A549 (cell line): ENCODE results near the gene MIOX. TPM values are rescaled to one million over a fixed set of nuclear protein-coding genes. Genes with fewer than 3 reads are reported as not detected.

ENCODE experiments used
- ATAC-seq, 2 experiments: fragments of 200-7000 bp in 1 of 2; fragments of >200 bp in 1 of 2; cut with Nextera tagmentation in 1 of 2; cut with Tn5 transposase in 1 of 2; 3 replicates each; pipeline versions ENCODE4 v1.8.0 to v1.9.1; 2018 to 2020; ENCODE audit warnings: mild to moderate bottlenecking in 1 of 2, moderate library complexity in 1 of 2
- CTCF ChIA-PET: fragments of 300-600 bp; sonication (Branson Sonifier 250); formaldehyde crosslinking; extraction: SDS; loops from one replicate; lab custom pipeline; 2021; ENCODE audit warnings: antibody characterized with exemption, inconsistent platforms; lab: Yijun Ruan, JAX
- POLR2A ChIA-PET: fragments of 350-600 bp; formaldehyde crosslinking; extraction: SDS; loops from one replicate; lab custom pipeline; 2021; ENCODE audit warnings: antibody characterized with exemption, inconsistent platforms; lab: Yijun Ruan, JAX
- DNase-seq, 2 experiments: peaks; one replicate each; pipeline versions ENCODE4 v3.0.0 to v3.0.0-alpha.2; 2011 to 2016; ENCODE audit warnings: low read depth in 1 of 2, low spot score in 1 of 2
- FAIRE-seq: peaks from 2 replicates; lab custom pipeline; 2011; peaks lifted over from hg19 to GRCh38; lab: Jason Lieb, UNC
- H3K27ac ChIP-seq, 2 experiments: fragments of >200 bp; sonication (Bioruptor Twin); formaldehyde crosslinking; 3 replicates each; pipeline ENCODE4 v1.5.1; 2016 to 2017
- H3K4me1 ChIP-seq: fragments of >200 bp; sonication (Bioruptor Twin); formaldehyde crosslinking; 3 replicates; pipeline ENCODE4 v1.6.1; 2016
- H3K4me2 ChIP-seq: fragments of >200 bp; sonication (Bioruptor Twin); formaldehyde crosslinking; 3 replicates; pipeline ENCODE4 v1.6.1; 2016
- H3K4me3 ChIP-seq: fragments of >200 bp; sonication (Bioruptor Twin); formaldehyde crosslinking; 3 replicates; pipeline ENCODE4 v1.5.1; 2016
- H3K9me3 ChIP-seq: fragments of >200 bp; sonication (Bioruptor Twin); formaldehyde crosslinking; 3 replicates; pipeline ENCODE4 v1.6.1; 2016
- BHLHE40 ChIP-seq: IDR thresholded peaks from 2 replicates; pipeline ENCODE4 v1.6.1; 2012; ENCODE audit warnings: low read depth, low read length, inconsistent platforms
- CEBPB ChIP-seq, 2 experiments: fragments of >200 bp in 1 of 2; sonication (Bioruptor Twin) in 1 of 2; formaldehyde crosslinking in 1 of 2; IDR thresholded peaks; 2 replicates each; pipeline ENCODE4 v1.6.1; 2012 to 2016
- CHD2 ChIP-seq: fragments of 150-350 bp; IDR thresholded peaks from 2 replicates; pipeline ENCODE4 v1.6.1; 2014; ENCODE audit warnings: low read length; ENCODE audit not compliant: partially characterized antibody
- E2F6 ChIP-seq: IDR thresholded peaks from 2 replicates; pipeline ENCODE4 v1.6.1; 2012; ENCODE audit warnings: low read depth, borderline replicate concordance
- EHF ChIP-seq: fragments of 250-450 bp; sonication (Bioruptor Pico); IDR thresholded peaks from 2 replicates; pipeline ENCODE4 v1.5.0; 2020; ENCODE audit warnings: mild to moderate bottlenecking
- EHMT2 ChIP-seq: fragments of 200-600 bp; sonication (generic); IDR thresholded peaks from 2 replicates; pipeline ENCODE4 v1.6.1; 2016; ENCODE audit warnings: antibody characterized with exemption, low read depth, mild to moderate bottlenecking, moderate library complexity
- ESRRA ChIP-seq: fragments of 150-350 bp; IDR thresholded peaks from 2 replicates; pipeline ENCODE4 v1.6.1; 2014; ENCODE audit warnings: mild to moderate bottlenecking, low read length, borderline replicate concordance
- FOSL2 ChIP-seq, 2 experiments: fragments of 450-650 bp in 1 of 2; fragments of >200 bp in 1 of 2; sonication (Bioruptor Twin) in 1 of 2; formaldehyde crosslinking; IDR thresholded peaks; 2 replicates each; pipeline versions ENCODE4 v1.5.0 to v1.6.1; 2016 to 2020; ENCODE audit warnings: mild to moderate bottlenecking in 1 of 2, moderate library complexity in 1 of 2
- FOXS1 ChIP-seq: fragments of 250-450 bp; sonication (Bioruptor Pico); IDR thresholded peaks from 2 replicates; pipeline ENCODE4 v1.5.0; 2020; ENCODE audit warnings: mild to moderate bottlenecking, moderate library complexity
- GATA3 ChIP-seq: IDR thresholded peaks from 2 replicates; pipeline ENCODE4 v1.6.1; 2012; ENCODE audit warnings: borderline replicate concordance
- HEYL ChIP-seq: fragments of 250-450 bp; sonication (Bioruptor Pico); IDR thresholded peaks from 2 replicates; pipeline ENCODE4 v1.8.0; 2021; ENCODE audit warnings: mild to moderate bottlenecking, moderate library complexity
- HMGXB4 ChIP-seq: fragments of 250-450 bp; sonication (Bioruptor Pico); IDR thresholded peaks from 2 replicates; pipeline ENCODE4 v1.5.0; 2021; ENCODE audit warnings: mild to moderate bottlenecking, moderate library complexity, borderline replicate concordance
- JUNB ChIP-seq: fragments of >200 bp; sonication (Bioruptor Twin); formaldehyde crosslinking; IDR thresholded peaks from 2 replicates; pipeline ENCODE4 v1.6.1; 2016
- MAFK ChIP-seq: fragments of 450-650 bp; IDR thresholded peaks from 2 replicates; pipeline ENCODE4 v1.6.1; 2014; ENCODE audit not compliant: partially characterized antibody
- MAX ChIP-seq: IDR thresholded peaks from 2 replicates; pipeline ENCODE4 v1.6.1; 2012
- POLR2A ChIP-seq: IDR thresholded peaks from 2 replicates; pipeline ENCODE4 v1.6.1; 2012; ENCODE audit warnings: mild to moderate bottlenecking, low read length
- POLR2AphosphoS2 ChIP-seq: conservative IDR thresholded peaks from 2 replicates; pipeline ENCODE4 v1.6.1; 2012; ENCODE audit warnings: low read length, improper control_type of control experiment, inconsistent platforms
- RAD21 ChIP-seq, 2 experiments: fragments of >200 bp in 1 of 2; sonication (Bioruptor Twin) in 1 of 2; formaldehyde crosslinking in 1 of 2; IDR thresholded peaks in 1 of 2; conservative IDR thresholded peaks in 1 of 2; 2 replicates in 1 of 2; 3 replicates in 1 of 2; pipeline ENCODE4 v1.6.1; 2012 to 2018; ENCODE audit warnings: inconsistent platforms in 1 of 2
- RARB ChIP-seq: fragments of 250-450 bp; sonication (Bioruptor Pico); IDR thresholded peaks from 2 replicates; pipeline ENCODE4 v1.8.0; 2021; ENCODE audit warnings: mild to moderate bottlenecking, moderate library complexity
- REST ChIP-seq: fragments of 200-600 bp; sonication (generic); IDR thresholded peaks from 2 replicates; pipeline ENCODE4 v1.6.1; 2016; ENCODE audit warnings: antibody characterized with exemption, mild to moderate bottlenecking, moderate library complexity
- SMC3 ChIP-seq: fragments of >200 bp; sonication (Bioruptor Twin); formaldehyde crosslinking; IDR thresholded peaks from 3 replicates; pipeline ENCODE4 v1.6.1; 2018; ENCODE audit warnings: inconsistent platforms
- SREBF2 ChIP-seq: fragments of 450-650 bp; IDR thresholded peaks from 2 replicates; pipeline ENCODE4 v1.6.1; 2014; ENCODE audit warnings: mild to moderate bottlenecking, moderate library complexity
- TFCP2L1 ChIP-seq: fragments of 250-450 bp; sonication (Bioruptor Pico); IDR thresholded peaks from 2 replicates; pipeline ENCODE4 v1.5.0; 2021; ENCODE audit warnings: mild to moderate bottlenecking
- USF2 ChIP-seq: fragments of 450-650 bp; IDR thresholded peaks from 2 replicates; pipeline ENCODE4 v1.6.1; 2014; ENCODE audit warnings: antibody characterized with exemption
- WGBS: methylation state at CpG from one replicate; pipeline ENCODE4 v1.1.6; 2017; ENCODE audit errors: missing lambda C conversion rate; 5-methylcytosine and 5-hydroxymethylcytosine counted together
- polyA plus RNA-seq, 4 experiments: library from polyadenylated mRNA; depleted of rRNA in 3 of 4; stranded (reverse); fragments of >200 nt; fragmentation: RNase III in 1 of 4; extraction: RNeasy Plus Mini Kit Qiagen cat#74134 plus additional on column Dnase treatment in 1 of 4; gene quantifications; 2 replicates in 3 of 4; 3 replicates in 1 of 4; pipeline ENCODE4 v1.2.3, GENCODE V29; 2011 to 2017

Gene MIOX
- polyA plus RNA-seq, 2 of the 4 experiments (the other 2 are of a cell fraction) = 0.08 TPM; not detected in 1

GRCh38 chr22:50443801-50444625 lies 42.6 kb upstream of the MIOX start (continued):
- TF ChIP-seq E2F6 (no peak), JUNB (no peak), SREBF2 (no peak), ESRRA (no peak), POLR2AphosphoS2 (no peak), TFCP2L1 (CRISPR knock-in tag) (no peak), EHMT2 (no peak), MAFK (no peak), RAD21 (conservative IDR thresholded peaks at IDR 0.05 in 1 of 2, IDR thresholded peaks at IDR 0.05 in 1 of 2) (no peak)

GRCh38 chr22:50444663-50445062 lies 42.0 kb upstream of the MIOX start:
- 81% methylated on average over 4 of the region's 5 CpGs for WGBS
- TF ChIP-seq BHLHE40 (no peak), RARB (CRISPR knock-in tag) (no peak), USF2 (no peak), CHD2 (no peak), REST (no peak), POLR2A (no peak), EHF (CRISPR knock-in tag) (no peak), ESRRA (no peak), CEBPB (IDR thresholded peaks at IDR 0.05) (no peak), HMGXB4 (CRISPR knock-in tag) (no peak), HEYL (CRISPR knock-in tag) (no peak), FOSL2 (IDR thresholded peaks at IDR 0.05) (no peak), FOSL2 (CRISPR knock-in tag; IDR thresholded peaks at IDR 0.05) (no peak), SREBF2 (no peak), JUNB (no peak), SMC3 (no peak), FOXS1 (no peak), E2F6 (no peak), MAX (no peak), GATA3 (no peak)
- FAIRE-seq (no peak), DNase-seq (peak in 1 of 2 experiments; percentile 27), ATAC-seq (peak in 1 of 2 experiments; percentile 7; a peak in 1 of 6 replicates)
- Histone ChIP-seq H3K4me3 (no peak overlapping the region), H3K4me1 (peaks cover 11% of the 10 kb centered on the region; the same call in 1 of the 3 replicates), H3K9me3 (no peaks in the 10 kb centered on the region), H3K4me2 (no peak overlapping the region), H3K27ac (no peak overlapping the region)
- POLR2A ChIA-PET = interaction anchor here (0.7 kb wide), 1 partner anchor 33 kb away, joined by 3 read pairs; no protein-coding TSS in a partner anchor
- CTCF ChIA-PET = interaction anchor here (1.2 to 1.4 kb wide), 2 partner anchors 54 to 94 kb away, joined by 3 read pairs; no protein-coding TSS in a partner anchor
